Stimulated activated naive CD4-positive, alpha-beta T cell (primary cell): ENCODE measurements around the gene LRRN4CL.
"Not testable (repeated sequence)": the region's sequence is repeated elsewhere in the genome, so short reads cannot be mapped to it uniquely, and the experiment has no call there.

ENCODE experiments used
- DNase-seq, 6 experiments: peaks; one replicate each; lab custom pipeline; 2025; lab: John Stamatoyannopoulos, UW

Gene LRRN4CL

GRCh38 chr11:62689421-62690183 is at the start of gene LRRN4CL:
TSS of gene LRRN4CL (minus strand) at chr11:62689530. CDS start at chr11:62688508, 1,022 bp downstream.
- DNase-seq = no peak

- DNase-seq = no peak
Observed at GRCh38 chr11:62737196-62737595, 47.9 kb upstream of the LRRN4CL start.

GRCh38 chr11:62732830-62733229 is 43.5 kb upstream of the LRRN4CL start:
- DNase-seq = peak in 2 of 6 experiments; percentile 12 to 33

GRCh38 chr11:62730076-62730475 is 40.7 kb upstream of the LRRN4CL start:
- DNase-seq = not testable (repeated sequence)

GRCh38 chr11:62728171-62728988 is 39.0 kb upstream of the LRRN4CL start, which contains the start of gene TTC9C:
TSS of gene TTC9C (plus strand) at chr11:62728486. CDS start at chr11:62728849, 363 bp downstream.
- peak; percentile 76 to 93 (median 82) for DNase-seq

- peak in 5 of 6 experiments; percentile 80 to 98 (median 87) for DNase-seq
Observed at GRCh38 chr11:62727872-62728170, 38.5 kb upstream of the LRRN4CL start.

GRCh38 chr11:62727165-62727871 is 38.0 kb upstream of the LRRN4CL start, which contains the start of gene HNRNPUL2:
TSS of gene HNRNPUL2 (minus strand) at chr11:62727457. CDS start at chr11:62727156, 301 bp downstream.
- DNase-seq = peak; percentile 96 to 99 (median 99)

GRCh38 chr11:62726915-62727164 is 37.5 kb upstream of the LRRN4CL start:
- DNase-seq = peak in 1 of 6 experiments; percentile 50

GRCh38 chr11:62726156-62726914 is 37.0 kb upstream of the LRRN4CL start:
- peak in 1 of 6 experiments; percentile 40 for DNase-seq

- DNase-seq = no peak
Observed at GRCh38 chr11:62725646-62726045, 36.3 kb upstream of the LRRN4CL start.

GRCh38 chr11:62724171-62724570 is 34.8 kb upstream of the LRRN4CL start:
- DNase-seq = no peak

- no peak for DNase-seq
Observed at GRCh38 chr11:62721994-62722393, 32.7 kb upstream of the LRRN4CL start.

- DNase-seq = no peak
Observed at GRCh38 chr11:62719302-62719978, 30.1 kb upstream of the LRRN4CL start.

GRCh38 chr11:62716816-62717215 is 27.5 kb upstream of the LRRN4CL start:
- DNase-seq = no peak

GRCh38 chr11:62716206-62716605 is 26.9 kb upstream of the LRRN4CL start:
- DNase-seq = no peak

GRCh38 chr11:62715150-62716130 is 26.1 kb upstream of the LRRN4CL start:
- DNase-seq = no peak

GRCh38 chr11:62713343-62713742 is 24.0 kb upstream of the LRRN4CL start:
- no peak for DNase-seq

GRCh38 chr11:62712861-62713260 is 23.5 kb upstream of the LRRN4CL start:
- DNase-seq = no peak

GRCh38 chr11:62712276-62712812 is 23.0 kb upstream of the LRRN4CL start:
- no peak for DNase-seq

GRCh38 chr11:62710001-62710345 is 20.6 kb upstream of the LRRN4CL start:
- DNase-seq = no peak
